ENCODE data around the gene CFAP45.

GRCh38 chr1:159823406-159823805, 76.6 kb downstream of the CFAP45 start:
- TF ChIP-seq POLR2AphosphoS5 (IDR thresholded peaks at IDR 0.05; ENCODE audit: low read depth, low read length) (no peak), REST (IDR thresholded peaks at IDR 0.05; ENCODE audit: insufficient read depth in 1 of 2, low read depth in 2 of 2, low read length in 2 of 2) (no peak), TAF1 (IDR thresholded peaks at IDR 0.05; ENCODE audit: borderline replicate concordance, insufficient read depth, low read length) (no peak), SIN3A (IDR thresholded peaks at IDR 0.05; ENCODE audit: borderline replicate concordance, insufficient read depth, low read length) (no peak), FOXP2 (optimal IDR thresholded peaks at IDR 0.05; ENCODE audit: borderline replicate concordance, extremely low read depth, extremely low read length, insufficient read depth) (no peak)
